Tibial nerve (tissue), 3 donors: ENCODE results near the gene F10.

ENCODE experiments used
- CTCF ChIP-seq, 5 experiments: fragments of 200-600 bp in 3 of 5; fragments of 450-650 bp in 2 of 5; sonication (generic) in 3 of 5; IDR thresholded peaks; one replicate each; pipeline ENCODE4 v1.5.1; 2016 to 2019; ENCODE audit warnings: antibody characterized with exemption in 5 of 5, mild to moderate bottlenecking in 3 of 5, moderate library complexity in 2 of 5
- POLR2A ChIP-seq, 2 donors: fragments of 450-650 bp; IDR thresholded peaks; one replicate each; pipeline ENCODE4 v1.6.1; 2017; ENCODE audit warnings: antibody characterized with exemption in 2 of 2, mild to moderate bottlenecking in 2 of 2, moderate library complexity in 2 of 2

- TF ChIP-seq CTCF (IDR thresholded peaks at IDR 0.05) (no peak), POLR2A (IDR thresholded peaks at IDR 0.05) (no peak)
Observed at GRCh38 chr13:113167155-113167554, 44.6 kb downstream of the F10 start.
